Ishikawa (cell line): ENCODE measurements around the gene DROSHA.

Experiments used
- CEBPB ChIP-seq: IDR thresholded peaks from 2 replicates; pipeline ENCODE4 v1.6.1; 2012
- CREB1 ChIP-seq: IDR thresholded peaks from 2 replicates; pipeline ENCODE4 v1.6.1; 2012; ENCODE audit warnings: low read depth
- EGR1 ChIP-seq: IDR thresholded peaks from 2 replicates; pipeline ENCODE4 v1.6.1; 2012
- EP300 ChIP-seq: IDR thresholded peaks from 2 replicates; pipeline ENCODE4 v1.6.1; 2012; ENCODE audit warnings: borderline replicate concordance
- FOXM1 ChIP-seq: IDR thresholded peaks from 2 replicates; pipeline ENCODE4 v1.6.1; 2012; ENCODE audit warnings: low read depth, borderline replicate concordance
- MAX ChIP-seq: IDR thresholded peaks from 2 replicates; pipeline ENCODE4 v1.6.1; 2012
- NFIC ChIP-seq: IDR thresholded peaks from 2 replicates; pipeline ENCODE4 v1.6.1; 2012
- RAD21 ChIP-seq: IDR thresholded peaks from 2 replicates; pipeline ENCODE4 v1.6.1; 2012; ENCODE audit warnings: low read depth
- REST ChIP-seq: IDR thresholded peaks from 2 replicates; pipeline ENCODE4 v1.6.1; 2012; ENCODE audit warnings: low read depth, mild to moderate bottlenecking
- TAF1 ChIP-seq: IDR thresholded peaks from 2 replicates; pipeline ENCODE4 v1.6.1; 2012; ENCODE audit warnings: low read depth, mild to moderate bottlenecking
- TCF12 ChIP-seq: IDR thresholded peaks from 2 replicates; pipeline ENCODE4 v1.6.1; 2012; ENCODE audit warnings: low read depth
- TEAD4 ChIP-seq: IDR thresholded peaks from 2 replicates; pipeline ENCODE4 v1.6.1; 2012
- USF1 ChIP-seq: IDR thresholded peaks from 2 replicates; pipeline ENCODE4 v1.6.1; 2012
- YY1 ChIP-seq: IDR thresholded peaks from 2 replicates; pipeline ENCODE4 v1.6.1; 2012; ENCODE audit warnings: low read depth
- ZBTB7A ChIP-seq: IDR thresholded peaks from 2 replicates; pipeline ENCODE4 v1.6.1; 2012; ENCODE audit warnings: low read depth

Gene DROSHA

GRCh38 chr5:31412324-31412723 is 119.6 kb downstream of the DROSHA start:
- no peak for TF ChIP-seq CREB1
- no peak for TF ChIP-seq EGR1
- no peak for TF ChIP-seq CEBPB
- TF ChIP-seq YY1: no peak
- no peak for TF ChIP-seq TCF12
- no peak for TF ChIP-seq RAD21
- TF ChIP-seq FOXM1: no peak
- no peak for TF ChIP-seq EP300
- no peak for TF ChIP-seq NFIC

GRCh38 chr5:31410089-31410488 is 121.8 kb downstream of the DROSHA start:
- TF ChIP-seq FOXM1 (no peak), ZBTB7A (no peak), TEAD4 (no peak), YY1 (no peak), RAD21 (no peak), USF1 (no peak), TAF1 (no peak), EGR1 (no peak), EP300 (no peak), NFIC (no peak), MAX (no peak), CEBPB (no peak), TCF12 (no peak)

GRCh38 chr5:31408814-31409213 is 123.1 kb downstream of the DROSHA start:
- TF ChIP-seq EGR1 (no peak), ZBTB7A (no peak), MAX (peak; percentile 60)

- no peak for TF ChIP-seq TAF1
- no peak for TF ChIP-seq FOXM1
- TF ChIP-seq TEAD4: peak; percentile 28; the same call in 1 of the 2 replicates
- peak; percentile 65 for TF ChIP-seq NFIC
- TF ChIP-seq EGR1: no peak
- no peak for TF ChIP-seq EP300
- no peak for TF ChIP-seq RAD21
- TF ChIP-seq ZBTB7A: no peak
- no peak for TF ChIP-seq YY1
These were observed 123.8 kb downstream of the DROSHA start for GRCh38 chr5:31407921-31408693.

GRCh38 chr5:31404325-31404724 is 127.6 kb downstream of the DROSHA start:
- TF ChIP-seq YY1 (no peak), ZBTB7A (no peak), USF1 (no peak), NFIC (no peak), EGR1 (no peak), REST (no peak), CREB1 (no peak), FOXM1 (no peak), EP300 (no peak), TEAD4 (no peak), TAF1 (no peak), RAD21 (no peak), TCF12 (no peak), MAX (no peak), CEBPB (no peak)

GRCh38 chr5:31401691-31402090 is 130.2 kb downstream of the DROSHA start:
- no peak for TF ChIP-seq CREB1
- TF ChIP-seq TCF12: no peak
- no peak for TF ChIP-seq RAD21
- no peak for TF ChIP-seq ZBTB7A
- TF ChIP-seq YY1: no peak
- no peak for TF ChIP-seq FOXM1
- TF ChIP-seq TEAD4: no peak
- TF ChIP-seq USF1: no peak
- no peak for TF ChIP-seq CEBPB
- no peak for TF ChIP-seq TAF1
- TF ChIP-seq REST: no peak
- no peak for TF ChIP-seq EP300
